ENCODE results near the gene HYOU1.

DNA sequence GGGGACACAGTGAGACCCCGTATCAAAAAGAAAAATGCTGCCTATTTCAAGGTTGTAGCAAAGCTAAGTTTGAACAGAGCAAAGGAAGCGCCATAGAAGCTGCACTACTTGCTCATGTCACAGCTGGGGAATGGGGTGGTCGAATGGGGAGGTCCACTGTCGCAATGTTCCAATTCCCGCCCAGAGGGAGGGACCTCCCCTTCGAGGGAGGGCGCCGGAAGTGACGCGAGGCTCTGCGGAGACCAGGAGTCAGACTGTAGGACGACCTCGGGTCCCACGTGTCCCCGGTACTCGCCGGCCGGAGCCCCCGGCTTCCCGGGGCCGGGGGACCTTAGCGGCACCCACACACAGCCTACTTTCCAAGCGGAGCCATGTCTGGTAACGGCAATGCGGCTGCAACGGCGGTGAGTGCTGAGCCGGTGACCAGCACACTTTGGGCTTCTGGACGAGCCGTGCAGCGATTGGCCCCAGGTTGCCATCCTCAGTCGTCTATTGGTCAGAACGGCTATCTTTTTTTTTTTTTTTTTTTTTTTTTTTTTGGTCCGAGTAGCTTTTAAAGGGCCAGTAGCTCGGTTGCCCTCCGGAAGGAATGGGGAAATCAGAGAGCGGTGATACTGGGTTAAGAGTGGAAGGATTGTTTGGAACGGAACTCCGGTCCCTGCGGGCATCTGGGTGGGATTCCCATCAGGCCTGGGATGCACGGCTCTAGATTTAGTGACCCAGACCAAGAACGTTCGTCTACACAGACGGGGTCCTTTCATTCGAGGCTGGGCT is 27.8 kb upstream of the HYOU1 start, which contains the start of gene HMBS:
- TF ChIP-seq, protein P1, sequence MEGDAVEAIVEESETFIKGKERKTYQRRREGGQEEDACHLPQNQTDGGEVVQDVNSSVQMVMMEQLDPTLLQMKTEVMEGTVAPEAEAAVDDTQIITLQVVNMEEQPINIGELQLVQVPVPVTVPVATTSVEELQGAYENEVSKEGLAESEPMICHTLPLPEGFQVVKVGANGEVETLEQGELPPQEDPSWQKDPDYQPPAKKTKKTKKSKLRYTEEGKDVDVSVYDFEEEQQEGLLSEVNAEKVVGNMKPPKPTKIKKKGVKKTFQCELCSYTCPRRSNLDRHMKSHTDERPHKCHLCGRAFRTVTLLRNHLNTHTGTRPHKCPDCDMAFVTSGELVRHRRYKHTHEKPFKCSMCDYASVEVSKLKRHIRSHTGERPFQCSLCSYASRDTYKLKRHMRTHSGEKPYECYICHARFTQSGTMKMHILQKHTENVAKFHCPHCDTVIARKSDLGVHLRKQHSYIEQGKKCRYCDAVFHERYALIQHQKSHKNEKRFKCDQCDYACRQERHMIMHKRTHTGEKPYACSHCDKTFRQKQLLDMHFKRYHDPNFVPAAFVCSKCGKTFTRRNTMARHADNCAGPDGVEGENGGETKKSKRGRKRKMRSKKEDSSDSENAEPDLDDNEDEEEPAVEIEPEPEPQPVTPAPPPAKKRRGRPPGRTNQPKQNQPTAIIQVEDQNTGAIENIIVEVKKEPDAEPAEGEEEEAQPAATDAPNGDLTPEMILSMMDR (IDR thresholded peaks at IDR 0.05) = peak in 2 of 4 experiments; percentile 20 to 26
- peak in 1 of 2 donors; percentile 43 for TF ChIP-seq POLR2A (IDR thresholded peaks at IDR 0.05)

All from uterus (tissue), 2 donors.